ENCODE measurements around the gene PROX2. TPM values are rescaled to one million over a fixed set of nuclear protein-coding genes. Genes with fewer than 3 reads are reported as not detected.

PROX2 gene
- total RNA-seq, 2 experiments from 2014 or later: 0.35 to 0.74 TPM

GRCh38 chr14:74902941-74903705, 27.2 kb upstream of the PROX2 start:
- H3K4me1 ChIP-seq (ENCODE audit: insufficient read depth, low read length, poor library complexity, severe bottlenecking): peaks cover 8% of the 10 kb centered on the region
- TSS peak; percentile 69 for BruUV-seq (replicated peaks)
- H3K79me2 ChIP-seq (ENCODE audit: insufficient read depth, low read depth, low read length): no peaks in the 10 kb centered on the region
- POLR2A ChIA-PET: no interaction called here
- no peaks in the 10 kb centered on the region for H4K20me1 ChIP-seq (ENCODE audit: insufficient read depth, low read length)
- H3K27ac ChIP-seq (ENCODE audit: low read depth, low read length, poor library complexity, severe bottlenecking): no peak overlapping the region
- TF ChIP-seq EZH2phosphoT487 (IDR thresholded peaks at IDR 0.05; ENCODE audit: borderline replicate concordance, low read depth, low read length): no peak
- no peak for TF ChIP-seq CTCF (conservative IDR thresholded peaks at IDR 0.05; ENCODE audit: low read length)
- H3K9me2 ChIP-seq (ENCODE audit: insufficient read depth, low read length): no peaks in the 10 kb centered on the region
- H3K4me3 ChIP-seq (ENCODE audit: low read depth, low read length, poor library complexity, severe bottlenecking): no peak overlapping the region
- CTCF ChIA-PET (ENCODE audit: unreplicated experiment): no interaction called here
- H3K9me3 ChIP-seq (ENCODE audit: low read length): no peaks in the 10 kb centered on the region
- no peak overlapping the region for H3K4me2 ChIP-seq (ENCODE audit: low read length)
- H3K36me3 ChIP-seq (ENCODE audit: insufficient read depth, low read length): peaks cover 88% of the 10 kb centered on the region
- DNase-seq (ENCODE audit: low spot score): no peak
- intact Hi-C loops (cut with micrococcal nuclease; ENCODE audit: unreplicated experiment): no loop called here
- no peak overlapping the region for H2AFZ ChIP-seq (ENCODE audit: low read length)

GRCh38 chr14:74898694-74899093, 22.7 kb upstream of the PROX2 start:
- peaks cover 99% of the 10 kb centered on the region for H3K36me3 ChIP-seq (ENCODE audit: insufficient read depth, low read length)
- DNase-seq (ENCODE audit: low spot score): no peak
- CTCF ChIA-PET (ENCODE audit: unreplicated experiment): no interaction called here

More at GRCh38 chr14:74898694-74899093, 22.7 kb upstream of the PROX2 start:
- Histone ChIP-seq H3K9me2 (ENCODE audit: insufficient read depth, low read length) (no peaks in the 10 kb centered on the region), H3K9me3 (ENCODE audit: low read length) (no peaks in the 10 kb centered on the region), H2AFZ (ENCODE audit: low read length) (no peak overlapping the region), H3K79me2 (ENCODE audit: insufficient read depth, low read depth, low read length) (no peaks in the 10 kb centered on the region), H3K4me2 (ENCODE audit: low read length) (no peak overlapping the region), H4K20me1 (ENCODE audit: insufficient read depth, low read length) (peaks cover under 1% of the 10 kb centered on the region; the same call in 1 of the 2 replicates), H3K4me1 (ENCODE audit: insufficient read depth, low read length, poor library complexity, severe bottlenecking) (peaks cover 11% of the 10 kb centered on the region), H3K27ac (ENCODE audit: low read depth, low read length, poor library complexity, severe bottlenecking) (no peak overlapping the region), H3K4me3 (ENCODE audit: low read depth, low read length, poor library complexity, severe bottlenecking) (no peak overlapping the region)
- TF ChIP-seq CTCF (conservative IDR thresholded peaks at IDR 0.05; ENCODE audit: low read length) (no peak), EZH2phosphoT487 (IDR thresholded peaks at IDR 0.05; ENCODE audit: borderline replicate concordance, low read depth, low read length) (no peak)
- no TSS peak for BruUV-seq (replicated peaks)
- intact Hi-C loops (cut with micrococcal nuclease; ENCODE audit: unreplicated experiment): no loop called here
- POLR2A ChIA-PET: no interaction called here

All from OCI-LY7 (cell line).